ENCODE data around the gene ITIH5. TPM values are rescaled to one million over a fixed set of nuclear protein-coding genes. Genes with fewer than 3 reads are reported as not detected.
"Not testable (repeated sequence)": the region's sequence is repeated elsewhere in the genome, so short reads cannot be mapped to it uniquely, and the experiment has no call there.

ITIH5 gene
- total and polyA plus RNA-seq, 2 donors from 2014 or later: 13.1 to 23.3 TPM

DNA sequence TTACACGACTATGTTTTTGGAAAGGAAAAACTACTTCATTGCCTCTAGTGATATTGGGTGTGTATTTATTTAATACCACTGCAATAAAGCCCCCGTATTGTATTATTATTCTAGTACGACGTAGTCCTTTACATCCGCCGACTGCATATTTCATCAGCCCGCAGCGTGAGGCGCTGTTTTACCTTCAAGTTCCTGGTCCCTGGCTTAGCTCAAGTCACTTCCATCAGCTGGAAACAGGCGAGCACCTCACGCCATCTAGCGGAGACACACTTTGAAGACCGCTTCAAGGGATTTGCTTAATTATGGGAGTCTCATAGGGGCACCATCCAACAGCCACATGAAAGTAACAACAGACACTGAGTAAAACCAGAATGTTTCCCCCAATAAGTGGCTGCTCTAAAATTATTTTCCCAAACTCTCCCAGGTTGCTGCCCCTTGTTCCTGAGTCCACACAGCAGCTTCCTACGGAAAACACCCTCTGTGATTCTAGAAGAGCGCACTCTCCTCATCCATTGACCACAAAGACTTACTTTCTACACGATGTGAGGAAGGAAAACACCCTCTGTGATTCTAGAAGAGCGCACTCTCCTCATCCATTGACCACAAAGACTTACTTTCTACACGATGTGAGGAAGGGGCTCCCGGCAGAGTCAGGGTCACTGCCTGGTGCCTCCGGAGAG lies 20.6 kb upstream of the ITIH5 start:
- Histone ChIP-seq H3K27me3 (ENCODE audit: control insufficient read depth, insufficient read depth, low read length) (no peaks in the 10 kb centered on the region), H3K36me3 (ENCODE audit: control insufficient read depth in 2 of 3, insufficient read depth in 3 of 3, low read length in 3 of 3) (no peaks in the 10 kb centered on the region), H3K9ac (ENCODE audit: low read length in 3 of 3) (no peak overlapping the region), H3K9me3 (ENCODE audit: control insufficient read depth in 2 of 3, insufficient read depth in 1 of 3, low read length in 3 of 3) (no peaks in the 10 kb centered on the region), H3K4me1 (ENCODE audit: control insufficient read depth in 2 of 3, insufficient read depth in 2 of 3, low read depth in 1 of 3, low read length in 3 of 3) (no peaks in the 10 kb centered on the region), H3K27ac (ENCODE audit: low read depth in 2 of 2, low read length in 2 of 2) (no peak overlapping the region), H3K4me3 (ENCODE audit: low read length in 3 of 3) (no peak overlapping the region)
- FAIRE-seq (peak; percentile 89), DNase-seq (peak; percentile 85 to 96 (median 91))
- TF ChIP-seq, protein P1, sequence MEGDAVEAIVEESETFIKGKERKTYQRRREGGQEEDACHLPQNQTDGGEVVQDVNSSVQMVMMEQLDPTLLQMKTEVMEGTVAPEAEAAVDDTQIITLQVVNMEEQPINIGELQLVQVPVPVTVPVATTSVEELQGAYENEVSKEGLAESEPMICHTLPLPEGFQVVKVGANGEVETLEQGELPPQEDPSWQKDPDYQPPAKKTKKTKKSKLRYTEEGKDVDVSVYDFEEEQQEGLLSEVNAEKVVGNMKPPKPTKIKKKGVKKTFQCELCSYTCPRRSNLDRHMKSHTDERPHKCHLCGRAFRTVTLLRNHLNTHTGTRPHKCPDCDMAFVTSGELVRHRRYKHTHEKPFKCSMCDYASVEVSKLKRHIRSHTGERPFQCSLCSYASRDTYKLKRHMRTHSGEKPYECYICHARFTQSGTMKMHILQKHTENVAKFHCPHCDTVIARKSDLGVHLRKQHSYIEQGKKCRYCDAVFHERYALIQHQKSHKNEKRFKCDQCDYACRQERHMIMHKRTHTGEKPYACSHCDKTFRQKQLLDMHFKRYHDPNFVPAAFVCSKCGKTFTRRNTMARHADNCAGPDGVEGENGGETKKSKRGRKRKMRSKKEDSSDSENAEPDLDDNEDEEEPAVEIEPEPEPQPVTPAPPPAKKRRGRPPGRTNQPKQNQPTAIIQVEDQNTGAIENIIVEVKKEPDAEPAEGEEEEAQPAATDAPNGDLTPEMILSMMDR (IDR thresholded peaks at IDR 0.05; ENCODE audit: borderline replicate concordance, extremely low read depth, insufficient read depth): peak; percentile 98
- intact Hi-C loops (cut with DNase I): loop anchor here (5.0 kb wide), 1 partner anchor 160 kb away; no protein-coding TSS in a partner anchor

DNA sequence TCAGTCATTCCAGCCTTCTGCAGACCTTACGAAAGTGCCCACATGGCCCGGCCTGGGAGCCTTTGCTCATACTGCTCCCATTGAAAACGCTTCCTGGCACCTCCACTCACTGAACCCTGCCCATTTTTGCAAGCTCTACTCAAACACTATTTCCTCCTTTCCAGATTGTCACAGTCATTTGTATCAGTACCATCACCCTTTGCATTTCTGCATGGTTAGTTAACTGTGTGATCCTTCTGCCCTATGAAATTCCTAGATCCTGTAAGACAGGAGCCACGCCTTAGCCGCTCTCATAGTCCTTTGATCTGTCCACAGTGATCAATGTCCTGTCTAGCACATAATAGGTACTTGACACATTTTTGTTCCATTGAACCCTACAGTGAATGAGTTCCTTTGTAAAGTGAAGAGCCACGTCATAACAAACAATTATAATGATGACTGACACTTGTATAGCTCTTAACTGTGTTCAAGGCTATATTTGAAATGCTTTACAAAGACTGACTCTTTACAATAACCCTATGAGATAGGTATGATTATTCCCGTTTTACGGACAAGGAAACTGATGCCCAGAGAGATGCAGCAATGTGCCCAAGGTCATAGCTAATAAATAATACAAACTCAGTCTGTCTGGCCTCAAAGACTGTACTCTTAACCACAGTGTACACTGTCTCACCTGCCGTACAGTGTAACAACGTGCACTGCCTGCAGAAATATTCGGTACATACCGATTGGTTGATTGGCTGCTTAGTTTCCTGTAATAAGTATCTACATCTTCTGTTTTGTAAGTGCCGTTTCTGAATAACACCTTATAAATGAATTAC lies 19.8 kb upstream of the ITIH5 start:
- H3K9ac ChIP-seq (ENCODE audit: low read length in 3 of 3): no peak overlapping the region
- H3K4me3 ChIP-seq (ENCODE audit: low read length in 3 of 3): no peak overlapping the region
- intact Hi-C loops (cut with DNase I): loop anchor here (5.0 kb wide), 1 partner anchor 159 kb away; no protein-coding TSS in a partner anchor
- no peaks in the 10 kb centered on the region for H3K27me3 ChIP-seq (ENCODE audit: control insufficient read depth, insufficient read depth, low read length)
- H3K4me1 ChIP-seq (ENCODE audit: control insufficient read depth in 2 of 3, insufficient read depth in 2 of 3, low read depth in 1 of 3, low read length in 3 of 3): no peaks in the 10 kb centered on the region
- no peak overlapping the region for H3K27ac ChIP-seq (ENCODE audit: low read depth in 2 of 2, low read length in 2 of 2)
- H3K9me3 ChIP-seq (ENCODE audit: control insufficient read depth in 2 of 3, insufficient read depth in 1 of 3, low read length in 3 of 3): no peaks in the 10 kb centered on the region
- FAIRE-seq (no peak), DNase-seq (no peak)
- TF ChIP-seq, protein P1 (IDR thresholded peaks at IDR 0.05; ENCODE audit: borderline replicate concordance, extremely low read depth, insufficient read depth): no peak
- H3K36me3 ChIP-seq (ENCODE audit: control insufficient read depth in 2 of 3, insufficient read depth in 3 of 3, low read length in 3 of 3): no peaks in the 10 kb centered on the region

DNA sequence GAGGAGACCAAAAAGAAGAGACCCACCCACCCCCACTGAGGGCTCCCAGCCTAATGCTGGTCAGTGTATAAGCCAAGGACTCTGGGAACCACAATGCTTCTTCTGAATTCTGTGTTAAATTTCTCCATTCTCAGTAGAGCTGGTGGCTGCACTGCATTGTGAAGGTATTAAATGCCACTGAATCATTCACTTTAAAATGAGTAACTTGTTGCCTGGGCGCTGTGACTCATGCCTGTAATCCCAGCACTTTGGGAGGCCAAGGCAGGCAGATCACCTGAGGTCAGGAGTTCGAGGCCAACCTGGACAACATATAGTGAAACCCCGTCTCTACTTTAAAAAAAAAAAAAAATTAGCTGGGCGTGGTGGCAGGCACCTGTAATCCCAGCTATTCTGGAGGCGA lies 13.3 kb upstream of the ITIH5 start:
- H3K9me3 ChIP-seq (ENCODE audit: control insufficient read depth in 2 of 3, insufficient read depth in 1 of 3, low read length in 3 of 3); intact Hi-C loops (cut with DNase I); H3K4me3 ChIP-seq (ENCODE audit: low read length in 3 of 3); H3K27me3 ChIP-seq (ENCODE audit: control insufficient read depth, insufficient read depth, low read length); FAIRE-seq; H3K27ac ChIP-seq (ENCODE audit: low read depth in 2 of 2, low read length in 2 of 2); H3K4me1 ChIP-seq (ENCODE audit: control insufficient read depth in 2 of 3, insufficient read depth in 2 of 3, low read depth in 1 of 3, low read length in 3 of 3); H3K36me3 ChIP-seq (ENCODE audit: control insufficient read depth in 2 of 3, insufficient read depth in 3 of 3, low read length in 3 of 3); H3K9ac ChIP-seq (ENCODE audit: low read length in 3 of 3); DNase-seq: not testable (repeated sequence)

DNA sequence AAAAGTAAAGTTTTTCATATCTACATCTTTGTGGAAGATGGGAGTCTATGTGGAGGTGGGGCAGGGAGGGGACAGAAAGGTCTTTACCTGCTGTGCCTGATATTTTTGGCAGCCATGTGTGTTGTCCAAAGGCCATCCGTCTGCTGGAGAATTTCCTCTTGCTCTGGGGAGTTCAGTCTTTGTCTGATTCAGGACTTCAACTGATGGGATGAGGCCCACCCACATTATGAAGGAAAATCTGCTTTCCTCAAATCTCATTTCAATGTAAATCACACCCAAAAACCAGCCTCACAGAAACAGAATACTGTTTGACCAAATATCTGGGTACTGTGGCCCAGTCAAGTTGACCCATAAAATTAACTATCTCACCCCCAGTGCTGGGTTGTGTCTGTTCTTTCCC lies 12.5 kb upstream of the ITIH5 start:
- TF ChIP-seq, protein P1 (IDR thresholded peaks at IDR 0.05; ENCODE audit: borderline replicate concordance, extremely low read depth, insufficient read depth): no peak
- H3K36me3 ChIP-seq (ENCODE audit: control insufficient read depth in 2 of 3, insufficient read depth in 3 of 3, low read length in 3 of 3): no peaks in the 10 kb centered on the region
- peaks cover 2% of the 10 kb centered on the region for H3K27me3 ChIP-seq (ENCODE audit: control insufficient read depth, insufficient read depth, low read length)
- no peak overlapping the region for H3K9ac ChIP-seq (ENCODE audit: low read length in 3 of 3)
- no peak overlapping the region for H3K4me3 ChIP-seq (ENCODE audit: low read length in 3 of 3)
- H3K4me1 ChIP-seq (ENCODE audit: control insufficient read depth in 2 of 3, insufficient read depth in 2 of 3, low read depth in 1 of 3, low read length in 3 of 3): no peaks in the 10 kb centered on the region
- no peak overlapping the region for H3K27ac ChIP-seq (ENCODE audit: low read depth in 2 of 2, low read length in 2 of 2)
- intact Hi-C loops (cut with DNase I): loop anchor here (5.0 kb wide), 1 partner anchor 157 kb away; no protein-coding TSS in a partner anchor
- FAIRE-seq: no peak
- no peak for DNase-seq
- H3K9me3 ChIP-seq (ENCODE audit: control insufficient read depth in 2 of 3, insufficient read depth in 1 of 3, low read length in 3 of 3): no peaks in the 10 kb centered on the region
